BLaER1 (cell line): Measurements from ENCODE around the gene ZNF319.
A peak's percentile ranks its signal among the peaks of the same experiment; 100 is the strongest.

ENCODE experiments used
- H3K27ac ChIP-seq: shearing (Covaris generic); formaldehyde crosslinking; 2 replicates; pipeline ENCODE4 v1.8.1; 2022
- H3K27me3 ChIP-seq: shearing (Covaris generic); formaldehyde crosslinking; 2 replicates; pipeline ENCODE4 v1.8.1; 2022
- H3K36me3 ChIP-seq: shearing (Covaris generic); formaldehyde crosslinking; 2 replicates; pipeline ENCODE4 v1.8.1; 2022
- H3K4me1 ChIP-seq: shearing (Covaris generic); formaldehyde crosslinking; 2 replicates; pipeline ENCODE4 v1.8.1; 2022
- H3K4me2 ChIP-seq: shearing (Covaris generic); formaldehyde crosslinking; 2 replicates; pipeline ENCODE4 v1.8.1; 2022
- H3K4me3 ChIP-seq: shearing (Covaris generic); formaldehyde crosslinking; 2 replicates; pipeline ENCODE4 v1.8.1; 2022
- H3K9ac ChIP-seq: shearing (Covaris generic); formaldehyde crosslinking; 2 replicates; pipeline ENCODE4 v1.8.1; 2022
- H3K9me3 ChIP-seq: shearing (Covaris generic); formaldehyde crosslinking; 2 replicates; pipeline ENCODE4 v1.8.1; 2022
- H4K20me1 ChIP-seq: shearing (Covaris generic); formaldehyde crosslinking; 2 replicates; pipeline ENCODE4 v1.8.1; 2022
- Cebpa-rat ChIP-seq: shearing (Covaris generic); IDR thresholded peaks from 2 replicates; pipeline ENCODE4 v1.8.1; 2022

The ZNF319 gene

GRCh38 chr16:58021661-58022551 lies 21.4 kb upstream of the ZNF319 start:
- Histone ChIP-seq H3K27ac (no peak overlapping the region), H3K4me1 (peaks cover 43% of the 10 kb centered on the region), H3K36me3 (peaks cover 27% of the 10 kb centered on the region), H4K20me1 (peaks cover 78% of the 10 kb centered on the region), H3K9me3 (no peaks in the 10 kb centered on the region), H3K27me3 (peaks cover 47% of the 10 kb centered on the region), H3K4me3 (no peak overlapping the region), H3K4me2 (peak overlapping the region; percentile 57), H3K9ac (no peak overlapping the region)
- no peak for TF ChIP-seq Cebpa-rat

- no peaks in the 10 kb centered on the region for H3K9me3 ChIP-seq
- H3K27ac ChIP-seq, result no peak overlapping the region
- H3K4me1 ChIP-seq, result peaks cover 33% of the 10 kb centered on the region
- peaks cover 33% of the 10 kb centered on the region for H3K36me3 ChIP-seq
- H3K4me2 ChIP-seq, result no peak overlapping the region
- peaks cover 36% of the 10 kb centered on the region for H3K27me3 ChIP-seq
- H4K20me1 ChIP-seq, result peaks cover 74% of the 10 kb centered on the region
- no peak overlapping the region; the same call in 1 of the 2 replicates for H3K9ac ChIP-seq
- H3K4me3 ChIP-seq, result no peak overlapping the region
- no peak for TF ChIP-seq Cebpa-rat
Measured at GRCh38 chr16:58020628-58021521, 20.4 kb upstream of the ZNF319 start.

GRCh38 chr16:58019866-58020538 lies 19.5 kb upstream of the ZNF319 start:
- Histone ChIP-seq H3K4me3 (no peak overlapping the region), H3K9ac (no peak overlapping the region; the same call in 1 of the 2 replicates), H4K20me1 (peaks cover 67% of the 10 kb centered on the region), H3K4me1 (peaks cover 27% of the 10 kb centered on the region), H3K36me3 (peaks cover 33% of the 10 kb centered on the region), H3K27me3 (peaks cover 28% of the 10 kb centered on the region), H3K4me2 (no peak overlapping the region), H3K27ac (no peak overlapping the region), H3K9me3 (no peaks in the 10 kb centered on the region)
- TF ChIP-seq Cebpa-rat, result no peak

DNA sequence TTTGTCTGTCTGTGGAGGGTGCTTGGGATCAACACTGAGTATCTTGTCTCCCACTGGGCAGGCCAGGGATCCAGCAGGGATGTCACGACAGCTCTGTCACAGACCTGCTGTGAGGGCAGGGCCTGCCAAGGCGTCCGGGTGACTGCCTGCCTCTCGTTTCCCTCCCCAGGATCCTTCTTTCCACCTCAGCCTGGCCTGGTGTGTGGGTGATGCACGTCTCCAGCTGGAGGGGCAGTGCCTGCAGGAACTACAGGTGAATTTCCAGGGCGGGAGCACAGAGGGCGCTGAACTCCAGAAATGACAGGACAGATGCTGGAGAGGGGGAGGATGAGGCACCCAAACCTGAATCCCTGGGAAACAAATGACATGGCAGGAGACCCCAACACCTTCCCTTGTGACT lies 18.3 kb upstream of the ZNF319 start:
- no peak for TF ChIP-seq Cebpa-rat
- no peak overlapping the region for H3K4me3 ChIP-seq
- peaks cover 39% of the 10 kb centered on the region for H3K36me3 ChIP-seq
- peaks cover 16% of the 10 kb centered on the region for H3K27me3 ChIP-seq
- H3K4me1 ChIP-seq, result peaks cover 20% of the 10 kb centered on the region
- H3K4me2 ChIP-seq, result no peak overlapping the region
- H3K9me3 ChIP-seq, result no peaks in the 10 kb centered on the region
- H3K9ac ChIP-seq, result no peak overlapping the region
- no peak overlapping the region for H3K27ac ChIP-seq
- peaks cover 55% of the 10 kb centered on the region for H4K20me1 ChIP-seq

GRCh38 chr16:58016840-58017446 lies 16.5 kb upstream of the ZNF319 start:
- H3K4me2 ChIP-seq, result no peak overlapping the region
- H4K20me1 ChIP-seq, result peaks cover 36% of the 10 kb centered on the region
- H3K4me3 ChIP-seq, result no peak overlapping the region
- peaks cover 7% of the 10 kb centered on the region; the same call in 1 of the 2 replicates for H3K4me1 ChIP-seq
- no peaks in the 10 kb centered on the region for H3K27me3 ChIP-seq
- H3K36me3 ChIP-seq, result peaks cover 53% of the 10 kb centered on the region
- no peak for TF ChIP-seq Cebpa-rat
- no peaks in the 10 kb centered on the region for H3K9me3 ChIP-seq
- no peak overlapping the region for H3K27ac ChIP-seq
- no peak overlapping the region for H3K9ac ChIP-seq

GRCh38 chr16:58013201-58013956 lies 12.9 kb upstream of the ZNF319 start:
- H3K4me3 ChIP-seq, result no peak overlapping the region
- no peak overlapping the region for H3K27ac ChIP-seq
- H3K4me1 ChIP-seq, result no peaks in the 10 kb centered on the region
- peaks cover 66% of the 10 kb centered on the region for H3K36me3 ChIP-seq
- no peak for TF ChIP-seq Cebpa-rat
- H3K9me3 ChIP-seq, result no peaks in the 10 kb centered on the region
- no peak overlapping the region for H3K9ac ChIP-seq
- 0 out of 2 replicates have a peak, but pooled peaks cover 8% of the 10 kb centered on the region for H4K20me1 ChIP-seq
- H3K27me3 ChIP-seq, result no peaks in the 10 kb centered on the region
- no peak overlapping the region for H3K4me2 ChIP-seq

DNA sequence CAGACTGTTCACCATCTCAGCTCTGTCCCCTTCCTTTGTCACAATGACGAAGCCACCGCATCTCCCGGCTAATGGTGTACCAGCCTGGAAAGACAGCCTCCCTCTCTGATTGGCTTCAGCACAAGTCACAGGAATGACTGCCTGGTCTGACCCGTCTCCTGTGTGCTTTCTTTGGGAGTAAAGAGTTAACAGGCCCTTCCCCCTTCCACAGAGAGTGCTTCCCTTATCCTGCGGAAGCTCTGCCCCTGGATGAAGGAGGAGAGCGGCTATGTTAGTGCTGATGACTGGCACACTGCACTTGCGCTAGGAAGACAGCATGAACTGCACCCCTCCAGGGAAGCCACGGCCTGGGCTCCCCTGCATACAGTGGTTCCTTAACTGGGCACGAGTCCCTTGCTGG lies 12.0 kb upstream of the ZNF319 start:
- Histone ChIP-seq H3K4me1 (no peaks in the 10 kb centered on the region), H3K9ac (no peak overlapping the region), H3K36me3 (peaks cover 58% of the 10 kb centered on the region), H3K27me3 (no peaks in the 10 kb centered on the region), H4K20me1 (0 out of 2 replicates have a peak, but pooled peaks cover 8% of the 10 kb centered on the region), H3K4me2 (no peak overlapping the region), H3K9me3 (no peaks in the 10 kb centered on the region), H3K4me3 (no peak overlapping the region), H3K27ac (no peak overlapping the region)
- no peak for TF ChIP-seq Cebpa-rat

GRCh38 chr16:58011652-58012051 lies 11.2 kb upstream of the ZNF319 start:
- H3K27ac ChIP-seq, result no peak overlapping the region
- peaks cover under 1% of the 10 kb centered on the region; the same call in 1 of the 2 replicates for H3K9me3 ChIP-seq
- H3K36me3 ChIP-seq, result peaks cover 51% of the 10 kb centered on the region
- no peak for TF ChIP-seq Cebpa-rat
- no peaks in the 10 kb centered on the region for H3K4me1 ChIP-seq
- no peak overlapping the region for H3K9ac ChIP-seq
- no peak overlapping the region for H3K4me2 ChIP-seq
- 0 out of 2 replicates have a peak, but pooled peaks cover 8% of the 10 kb centered on the region for H4K20me1 ChIP-seq
- no peaks in the 10 kb centered on the region for H3K27me3 ChIP-seq
- no peak overlapping the region for H3K4me3 ChIP-seq
